Effector memory CD4-positive, alpha-beta T cell (primary cell): Measurements from ENCODE around the gene PSD4.

Experiments used
- DNase-seq, 3 donors: peaks; one replicate each; pipeline ENCODE4 v3.0.0-alpha.2; 2020
- H3K27ac ChIP-seq: 2 replicates; pipeline ENCODE4 v1.7.0; 2013; ENCODE audit warnings: mild to moderate bottlenecking, low read length, moderate library complexity; ENCODE audit not compliant: insufficient read depth, poor library complexity, severe bottlenecking
- H3K27me3 ChIP-seq: replicated peaks from 2 replicates; pipeline ENCODE4 v1.7.0; 2013; ENCODE audit warnings: mild to moderate bottlenecking, low read length; ENCODE audit not compliant: insufficient read depth, control insufficient read depth, poor library complexity, severe bottlenecking
- H3K36me3 ChIP-seq: 2 replicates; pipeline ENCODE4 v1.7.0; 2013; ENCODE audit warnings: mild to moderate bottlenecking, low read length, moderate library complexity; ENCODE audit not compliant: control insufficient read depth, insufficient read depth
- H3K4me1 ChIP-seq: 2 replicates; pipeline ENCODE4 v1.7.0; 2013; ENCODE audit warnings: low read length, mild to moderate bottlenecking; ENCODE audit not compliant: control insufficient read depth, insufficient read depth, poor library complexity, severe bottlenecking
- H3K4me3 ChIP-seq: 2 replicates; pipeline ENCODE4 v1.7.0; 2013; ENCODE audit warnings: low read length, low read depth, mild to moderate bottlenecking; ENCODE audit not compliant: insufficient read depth, poor library complexity, severe bottlenecking
- H3K9me3 ChIP-seq: 2 replicates; pipeline ENCODE4 v1.7.0; 2013; ENCODE audit warnings: mild to moderate bottlenecking, low read length, moderate library complexity; ENCODE audit not compliant: control insufficient read depth

PSD4 gene

GRCh38 chr2:113167962-113168340, 5.8 kb upstream of the PSD4 start:
- Histone ChIP-seq H3K9me3 (no peaks in the 10 kb centered on the region), H3K27me3 (no peaks in the 10 kb centered on the region), H3K4me1 (peaks cover 56% of the 10 kb centered on the region), H3K27ac (peak overlapping the region; percentile 56), H3K4me3 (peak overlapping the region; percentile 37), H3K36me3 (no peaks in the 10 kb centered on the region)
- DNase-seq, result no peak

- Histone ChIP-seq H3K36me3 (no peaks in the 10 kb centered on the region), H3K4me3 (peak overlapping the region; percentile 37), H3K27me3 (no peaks in the 10 kb centered on the region), H3K9me3 (no peaks in the 10 kb centered on the region), H3K27ac (peak overlapping the region; percentile 56), H3K4me1 (peaks cover 64% of the 10 kb centered on the region)
- no peak for DNase-seq
Observed at GRCh38 chr2:113169002-113169530, 4.7 kb upstream of the PSD4 start.

GRCh38 chr2:113169586-113169985, 4.2 kb upstream of the PSD4 start:
- no peak overlapping the region for H3K27ac ChIP-seq
- no peaks in the 10 kb centered on the region for H3K27me3 ChIP-seq
- no peaks in the 10 kb centered on the region for H3K9me3 ChIP-seq
- H3K36me3 ChIP-seq, result no peaks in the 10 kb centered on the region
- no peak for DNase-seq
- H3K4me1 ChIP-seq, result peaks cover 69% of the 10 kb centered on the region
- no peak overlapping the region for H3K4me3 ChIP-seq

- Histone ChIP-seq H3K4me1 (peaks cover 83% of the 10 kb centered on the region), H3K27ac (peak overlapping the region; percentile 18), H3K27me3 (no peaks in the 10 kb centered on the region), H3K4me3 (no peak overlapping the region), H3K36me3 (no peaks in the 10 kb centered on the region), H3K9me3 (no peaks in the 10 kb centered on the region)
- no peak for DNase-seq
Observed at GRCh38 chr2:113171334-113172075, 2.3 kb upstream of the PSD4 start.

GRCh38 chr2:113172721-113173541, 840 bp upstream of the PSD4 start:
- H3K9me3 ChIP-seq, result no peaks in the 10 kb centered on the region
- DNase-seq, result no peak
- no peaks in the 10 kb centered on the region for H3K27me3 ChIP-seq
- peak overlapping the region; percentile 85 for H3K27ac ChIP-seq
- peak overlapping the region; percentile 58 for H3K4me3 ChIP-seq
- H3K36me3 ChIP-seq, result peaks cover 7% of the 10 kb centered on the region
- H3K4me1 ChIP-seq, result peaks cover 82% of the 10 kb centered on the region

- Histone ChIP-seq H3K27me3 (no peaks in the 10 kb centered on the region), H3K4me1 (peaks cover 81% of the 10 kb centered on the region), H3K4me3 (peak overlapping the region; percentile 58), H3K9me3 (no peaks in the 10 kb centered on the region), H3K36me3 (peaks cover 7% of the 10 kb centered on the region), H3K27ac (peak overlapping the region; percentile 85)
- no peak for DNase-seq
Observed at GRCh38 chr2:113174376-113174750, 592 bp downstream of the PSD4 start.

GRCh38 chr2:113175042-113175628, 1.4 kb downstream of the PSD4 start:
- Histone ChIP-seq H3K27ac (peak overlapping the region; percentile 85), H3K27me3 (no peaks in the 10 kb centered on the region), H3K9me3 (no peaks in the 10 kb centered on the region), H3K36me3 (peaks cover 7% of the 10 kb centered on the region), H3K4me3 (peak overlapping the region; percentile 58), H3K4me1 (peaks cover 81% of the 10 kb centered on the region)
- DNase-seq, result peak; percentile 48 to 53 (median 53)

GRCh38 chr2:113175736-113176695, 2.2 kb downstream of the PSD4 start:
- H3K4me3 ChIP-seq, result peak overlapping the region; percentile 58
- peak overlapping the region; percentile 85 for H3K27ac ChIP-seq
- no peaks in the 10 kb centered on the region for H3K27me3 ChIP-seq
- DNase-seq, result no peak
- peaks cover 88% of the 10 kb centered on the region for H3K4me1 ChIP-seq
- H3K9me3 ChIP-seq, result no peaks in the 10 kb centered on the region
- peaks cover 7% of the 10 kb centered on the region for H3K36me3 ChIP-seq

- H3K4me1 ChIP-seq, result peaks cover 89% of the 10 kb centered on the region
- H3K27ac ChIP-seq, result peak overlapping the region; percentile 19
Observed at GRCh38 chr2:113176696-113177355, 3.1 kb downstream of the PSD4 start.

More at GRCh38 chr2:113176696-113177355, 3.1 kb downstream of the PSD4 start:
- Histone ChIP-seq H3K27me3 (no peaks in the 10 kb centered on the region), H3K36me3 (peaks cover 7% of the 10 kb centered on the region), H3K9me3 (no peaks in the 10 kb centered on the region), H3K4me3 (peak overlapping the region; percentile 58)
- DNase-seq, result no peak
